Measurements from ENCODE around the gene SIRT7. TPM values are rescaled to one million over a fixed set of nuclear protein-coding genes. Genes with fewer than 3 reads are reported as not detected.
A peak's percentile ranks its signal among the peaks of the same experiment; 100 is the strongest.

Gene SIRT7
- total RNA-seq, 1 experiment from 2014 or later: 78.3 TPM

DNA sequence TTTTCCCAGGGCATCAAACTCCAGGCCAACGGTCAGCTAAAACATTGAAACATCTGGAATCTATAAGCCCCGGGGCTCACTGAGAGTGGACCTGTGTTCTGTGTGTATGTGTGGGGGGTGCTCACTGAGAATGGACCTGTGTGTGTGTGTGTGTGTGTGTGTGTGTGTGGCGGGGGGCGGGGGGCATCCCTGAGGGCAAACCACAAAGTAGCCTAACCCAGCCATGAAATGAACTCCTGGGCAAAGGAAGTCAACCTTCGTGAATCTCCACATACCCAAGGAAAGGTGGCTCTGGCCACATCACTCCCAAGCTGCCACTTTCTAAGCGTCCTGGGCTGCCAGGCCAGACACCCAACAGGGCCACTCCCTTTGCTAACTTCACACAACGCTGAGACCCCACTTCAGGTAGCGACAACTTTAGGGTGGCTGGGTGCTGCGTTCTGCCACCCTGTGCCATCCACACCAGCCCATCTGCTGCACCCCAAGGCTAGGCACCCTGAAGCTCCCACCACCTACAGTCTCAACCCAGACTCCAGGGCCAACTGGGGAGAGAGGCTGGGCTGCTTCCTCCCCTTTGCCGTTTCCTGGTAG is 8.0 kb upstream of the SIRT7 start:
- no peaks in the 10 kb centered on the region for H3K27me3 ChIP-seq (ENCODE audit: insufficient read depth, low read depth)
- H3K9me2 ChIP-seq (ENCODE audit: insufficient read depth): no peaks in the 10 kb centered on the region
- CTCF ChIA-PET: interaction anchor here (0.6 kb wide), 1 partner anchor 9 kb away, joined by 3 read pairs; no protein-coding TSS in a partner anchor
- intact Hi-C loops (cut with micrococcal nuclease; ENCODE audit: unreplicated experiment): loop anchor here (1.0 to 5.0 kb wide), 4 partner anchors 8 to 59 kb away; partner anchors contain the start of gene SIRT7
- H3K79me2 ChIP-seq (ENCODE audit: low read depth): peaks cover 53% of the 10 kb centered on the region
- no peaks in the 10 kb centered on the region for H3K36me3 ChIP-seq (ENCODE audit: low read depth)
- H3F3A ChIP-seq (ENCODE audit: insufficient read depth, low read depth): peaks cover 23% of the 10 kb centered on the region; the same call in 1 of the 2 replicates
- POLR2A ChIA-PET (ENCODE audit: unreplicated experiment): interaction anchor here (0.7 to 1.6 kb wide), 5 partner anchors 9 to 374 kb away, joined by 3 to 11 read pairs (median 3); partner anchors contain the start of gene FAAP100
- BruUV-seq (replicated peaks): TSS peak; percentile 25
- no peak for DNase-seq
- peak overlapping the region; percentile 54 for H3K4me3 ChIP-seq
- no peak overlapping the region for H2AFZ ChIP-seq
- peaks cover 16% of the 10 kb centered on the region for H4K20me1 ChIP-seq (ENCODE audit: insufficient read depth)
- no peak for TF ChIP-seq EZH2 (IDR thresholded peaks at IDR 0.05; ENCODE audit: low read depth)
- TF ChIP-seq, protein P1, sequence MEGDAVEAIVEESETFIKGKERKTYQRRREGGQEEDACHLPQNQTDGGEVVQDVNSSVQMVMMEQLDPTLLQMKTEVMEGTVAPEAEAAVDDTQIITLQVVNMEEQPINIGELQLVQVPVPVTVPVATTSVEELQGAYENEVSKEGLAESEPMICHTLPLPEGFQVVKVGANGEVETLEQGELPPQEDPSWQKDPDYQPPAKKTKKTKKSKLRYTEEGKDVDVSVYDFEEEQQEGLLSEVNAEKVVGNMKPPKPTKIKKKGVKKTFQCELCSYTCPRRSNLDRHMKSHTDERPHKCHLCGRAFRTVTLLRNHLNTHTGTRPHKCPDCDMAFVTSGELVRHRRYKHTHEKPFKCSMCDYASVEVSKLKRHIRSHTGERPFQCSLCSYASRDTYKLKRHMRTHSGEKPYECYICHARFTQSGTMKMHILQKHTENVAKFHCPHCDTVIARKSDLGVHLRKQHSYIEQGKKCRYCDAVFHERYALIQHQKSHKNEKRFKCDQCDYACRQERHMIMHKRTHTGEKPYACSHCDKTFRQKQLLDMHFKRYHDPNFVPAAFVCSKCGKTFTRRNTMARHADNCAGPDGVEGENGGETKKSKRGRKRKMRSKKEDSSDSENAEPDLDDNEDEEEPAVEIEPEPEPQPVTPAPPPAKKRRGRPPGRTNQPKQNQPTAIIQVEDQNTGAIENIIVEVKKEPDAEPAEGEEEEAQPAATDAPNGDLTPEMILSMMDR (conservative IDR thresholded peaks at IDR 0.05): no peak
- H3K27ac ChIP-seq: peak overlapping the region; percentile 87
- H3K4me1 ChIP-seq (replicated peaks; ENCODE audit: insufficient read depth): peaks cover 44% of the 10 kb centered on the region
- H3K9me3 ChIP-seq (ENCODE audit: insufficient read depth, low read depth): no peaks in the 10 kb centered on the region
- H3K4me2 ChIP-seq: peak overlapping the region; percentile 86

DNA sequence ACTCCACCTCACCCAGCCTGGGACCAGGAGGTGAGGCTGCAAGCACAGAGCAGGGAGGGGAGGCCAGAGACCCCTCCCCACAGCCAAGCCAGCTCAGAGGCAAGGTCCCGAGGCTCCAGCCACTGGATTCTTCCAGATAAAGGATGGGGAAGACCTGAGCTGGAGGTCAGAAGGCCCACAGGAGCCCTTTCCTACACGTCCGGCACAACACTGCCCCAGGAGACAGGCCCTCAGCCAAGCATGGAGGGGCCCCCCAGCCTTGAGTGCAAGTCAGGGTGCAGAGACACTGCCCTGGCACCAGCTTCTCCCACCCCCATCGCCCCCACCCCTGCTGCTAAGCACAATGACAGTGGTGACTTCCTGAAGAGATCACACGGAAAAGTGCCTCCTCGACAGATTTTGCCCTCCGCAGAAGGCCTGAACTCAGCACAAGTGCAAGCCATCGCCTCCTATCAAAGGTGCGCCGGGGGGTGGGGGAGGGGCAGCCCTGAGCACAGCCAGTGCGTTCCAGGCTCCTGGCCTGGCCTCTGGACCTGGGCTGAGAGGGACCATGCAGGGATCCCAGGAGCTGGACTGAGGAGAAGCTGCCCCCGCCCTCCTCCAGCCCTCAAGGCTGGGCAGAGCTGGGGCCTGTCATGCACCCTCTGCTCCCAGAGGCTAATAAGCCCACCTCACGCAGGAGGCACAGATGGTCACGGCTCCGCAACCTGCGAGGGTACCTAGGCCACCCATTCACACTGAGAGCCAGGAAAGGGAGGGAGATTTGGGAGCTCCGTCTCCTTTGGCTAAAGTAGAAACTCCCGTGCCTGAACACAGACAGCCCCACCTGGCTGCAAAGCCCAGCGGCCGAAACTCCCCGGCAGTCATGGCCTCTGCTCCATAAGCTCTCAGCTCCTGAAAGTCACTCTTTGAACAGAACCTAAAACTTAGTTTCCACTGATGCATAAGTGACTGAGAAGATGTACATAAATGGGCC is 6.9 kb upstream of the SIRT7 start:
- ChIA-PET CTCF (interaction anchor here (0.5 kb wide), 2 partner anchors 53 to 98 kb away, joined by 3 read pairs; partner anchors contain the start of genes CENPX and LRRC45), POLR2A (ENCODE audit: unreplicated experiment) (interaction anchor here (0.6 kb wide), 1 partner anchor 231 kb away, joined by 4 read pairs; no protein-coding TSS in a partner anchor)
- Histone ChIP-seq H2AFZ (no peak overlapping the region), H3K4me1 (replicated peaks; ENCODE audit: insufficient read depth) (peaks cover 46% of the 10 kb centered on the region), H4K20me1 (ENCODE audit: insufficient read depth) (peaks cover 17% of the 10 kb centered on the region), H3K9me2 (ENCODE audit: insufficient read depth) (no peaks in the 10 kb centered on the region), H3K9me3 (ENCODE audit: insufficient read depth, low read depth) (no peaks in the 10 kb centered on the region), H3K27ac (peak overlapping the region; percentile 95), H3K36me3 (ENCODE audit: low read depth) (no peaks in the 10 kb centered on the region), H3K4me3 (peak overlapping the region; percentile 55; the same call in 1 of the 2 replicates), H3K79me2 (ENCODE audit: low read depth) (peaks cover 64% of the 10 kb centered on the region), H3K4me2 (peak overlapping the region; percentile 86), H3K27me3 (ENCODE audit: insufficient read depth, low read depth) (no peaks in the 10 kb centered on the region), H3F3A (ENCODE audit: insufficient read depth, low read depth) (peaks cover 25% of the 10 kb centered on the region; the same call in 1 of the 2 replicates)
- BruUV-seq (replicated peaks): no TSS peak
- TF ChIP-seq, protein P1 (conservative IDR thresholded peaks at IDR 0.05): no peak
- no peak for DNase-seq
- intact Hi-C loops (cut with micrococcal nuclease; ENCODE audit: unreplicated experiment): loop anchor here (5.0 kb wide), 1 partner anchor 58 kb away; no protein-coding TSS in a partner anchor
